HUES48 (cell line): Measurements from ENCODE around the gene SMARCD3.

ENCODE experiments used
- H3K27ac ChIP-seq: one replicate; pipeline ENCODE4 v1.7.0; 2013; ENCODE audit warnings: low read depth, low read length, inconsistent platforms
- H3K27me3 ChIP-seq: 2 replicates; pipeline ENCODE4 v1.6.1; 2013; ENCODE audit warnings: mild to moderate bottlenecking, low read length; ENCODE audit not compliant: control insufficient read depth, insufficient read depth
- H3K36me3 ChIP-seq: 2 replicates; pipeline ENCODE4 v1.6.1; 2013; ENCODE audit warnings: low read length; ENCODE audit not compliant: control insufficient read depth, insufficient read depth
- H3K4me1 ChIP-seq: 2 replicates; pipeline ENCODE4 v1.6.1; 2013; ENCODE audit warnings: mild to moderate bottlenecking, low read length; ENCODE audit not compliant: control insufficient read depth, insufficient read depth
- H3K4me3 ChIP-seq: 2 replicates; pipeline ENCODE4 v1.5.1; 2013; ENCODE audit warnings: mild to moderate bottlenecking, low read depth, low read length
- H3K9ac ChIP-seq: 2 replicates; pipeline ENCODE4 v1.6.1; 2013; ENCODE audit warnings: mild to moderate bottlenecking, low read depth, low read length, moderate library complexity
- H3K9me3 ChIP-seq: 2 replicates; pipeline ENCODE4 v1.6.1; 2013; ENCODE audit warnings: low read length; ENCODE audit not compliant: control insufficient read depth, insufficient read depth

The SMARCD3 gene

GRCh38 chr7:151272877-151273276 lies 24.4 kb upstream of the SMARCD3 start:
- no peak overlapping the region for H3K27ac ChIP-seq
- H3K4me3 ChIP-seq = no peak overlapping the region
- H3K9me3 ChIP-seq = no peaks in the 10 kb centered on the region
- H3K36me3 ChIP-seq = no peaks in the 10 kb centered on the region
- H3K4me1 ChIP-seq = peaks cover 7% of the 10 kb centered on the region; the same call in 1 of the 2 replicates
- H3K27me3 ChIP-seq = peaks cover 22% of the 10 kb centered on the region
- H3K9ac ChIP-seq = no peak overlapping the region

GRCh38 chr7:151272405-151272804 lies 23.9 kb upstream of the SMARCD3 start:
- H3K9ac ChIP-seq = no peak overlapping the region
- no peak overlapping the region for H3K27ac ChIP-seq
- no peaks in the 10 kb centered on the region for H3K36me3 ChIP-seq
- peaks cover 17% of the 10 kb centered on the region for H3K27me3 ChIP-seq
- H3K4me3 ChIP-seq = no peak overlapping the region
- no peaks in the 10 kb centered on the region for H3K9me3 ChIP-seq
- peaks cover 3% of the 10 kb centered on the region; the same call in 1 of the 2 replicates for H3K4me1 ChIP-seq

GRCh38 chr7:151271699-151272355 lies 23.3 kb upstream of the SMARCD3 start:
- H3K36me3 ChIP-seq = no peaks in the 10 kb centered on the region
- no peak overlapping the region for H3K4me3 ChIP-seq
- no peaks in the 10 kb centered on the region for H3K9me3 ChIP-seq
- no peak overlapping the region for H3K9ac ChIP-seq
- H3K27me3 ChIP-seq = peaks cover 13% of the 10 kb centered on the region
- no peak overlapping the region for H3K27ac ChIP-seq
- H3K4me1 ChIP-seq = no peaks in the 10 kb centered on the region

- no peaks in the 10 kb centered on the region for H3K9me3 ChIP-seq
- H3K9ac ChIP-seq = no peak overlapping the region
- no peaks in the 10 kb centered on the region for H3K4me1 ChIP-seq
- H3K27me3 ChIP-seq = no peaks in the 10 kb centered on the region
- no peak overlapping the region for H3K27ac ChIP-seq
- H3K4me3 ChIP-seq = no peak overlapping the region
- no peaks in the 10 kb centered on the region for H3K36me3 ChIP-seq
Observed at GRCh38 chr7:151269511-151269910, 21.0 kb upstream of the SMARCD3 start.

GRCh38 chr7:151265351-151265931 lies 16.9 kb upstream of the SMARCD3 start:
- Histone ChIP-seq H3K27me3 (peaks cover 6% of the 10 kb centered on the region; the same call in 1 of the 2 replicates), H3K36me3 (no peaks in the 10 kb centered on the region), H3K27ac (no peak overlapping the region), H3K4me1 (no peaks in the 10 kb centered on the region), H3K9me3 (no peaks in the 10 kb centered on the region), H3K9ac (no peak overlapping the region), H3K4me3 (no peak overlapping the region)

- Histone ChIP-seq H3K4me3 (no peak overlapping the region), H3K36me3 (no peaks in the 10 kb centered on the region), H3K4me1 (no peaks in the 10 kb centered on the region), H3K9ac (no peak overlapping the region), H3K27ac (no peak overlapping the region), H3K9me3 (no peaks in the 10 kb centered on the region), H3K27me3 (peaks cover 6% of the 10 kb centered on the region; the same call in 1 of the 2 replicates)
Observed at GRCh38 chr7:151264615-151265014, 16.1 kb upstream of the SMARCD3 start.

GRCh38 chr7:151261529-151261928 lies 13.0 kb upstream of the SMARCD3 start:
- H3K4me1 ChIP-seq = no peaks in the 10 kb centered on the region
- H3K36me3 ChIP-seq = no peaks in the 10 kb centered on the region
- no peak overlapping the region for H3K27ac ChIP-seq
- H3K4me3 ChIP-seq = no peak overlapping the region
- peaks cover 6% of the 10 kb centered on the region; the same call in 1 of the 2 replicates for H3K27me3 ChIP-seq
- H3K9me3 ChIP-seq = no peaks in the 10 kb centered on the region
- H3K9ac ChIP-seq = no peak overlapping the region

- no peaks in the 10 kb centered on the region for H3K9me3 ChIP-seq
- no peaks in the 10 kb centered on the region for H3K4me1 ChIP-seq
- peaks cover 6% of the 10 kb centered on the region; the same call in 1 of the 2 replicates for H3K27me3 ChIP-seq
- H3K36me3 ChIP-seq = no peaks in the 10 kb centered on the region
- H3K9ac ChIP-seq = no peak overlapping the region
- H3K4me3 ChIP-seq = no peak overlapping the region
- H3K27ac ChIP-seq = no peak overlapping the region
Observed at GRCh38 chr7:151260883-151261282, 12.4 kb upstream of the SMARCD3 start.

- Histone ChIP-seq H3K9me3 (no peaks in the 10 kb centered on the region), H3K4me1 (no peaks in the 10 kb centered on the region), H3K9ac (no peak overlapping the region), H3K36me3 (no peaks in the 10 kb centered on the region), H3K27ac (no peak overlapping the region), H3K27me3 (peaks cover 8% of the 10 kb centered on the region), H3K4me3 (no peak overlapping the region)
Observed at GRCh38 chr7:151260471-151260870, 12.0 kb upstream of the SMARCD3 start.

- Histone ChIP-seq H3K27ac (no peak overlapping the region), H3K4me1 (no peaks in the 10 kb centered on the region), H3K4me3 (no peak overlapping the region), H3K27me3 (peaks cover 25% of the 10 kb centered on the region), H3K9ac (no peak overlapping the region), H3K9me3 (no peaks in the 10 kb centered on the region), H3K36me3 (no peaks in the 10 kb centered on the region)
Observed at GRCh38 chr7:151257990-151258389, 9.5 kb upstream of the SMARCD3 start.

- H3K4me1 ChIP-seq = 0 out of 2 replicates have a peak, but pooled peaks cover 8% of the 10 kb centered on the region
- H3K27me3 ChIP-seq = peaks cover 25% of the 10 kb centered on the region
- H3K27ac ChIP-seq = no peak overlapping the region
- no peaks in the 10 kb centered on the region for H3K36me3 ChIP-seq
- H3K9me3 ChIP-seq = no peaks in the 10 kb centered on the region
- H3K9ac ChIP-seq = no peak overlapping the region
- no peak overlapping the region for H3K4me3 ChIP-seq
Observed at GRCh38 chr7:151256410-151257045, 8.0 kb upstream of the SMARCD3 start.
